NCI-H748 (cell line): Measurements from ENCODE around the gene ALDH18A1.
"Not testable (repeated sequence)": the region's sequence is repeated elsewhere in the genome, so short reads cannot be mapped to it uniquely, and the experiment has no call there.

Source experiments
- DNase-seq: peaks from one replicate; lab custom pipeline; 2025; ENCODE audit not compliant: unreplicated experiment; lab: John Stamatoyannopoulos, UW

ALDH18A1 gene

GRCh38 chr10:95656291-95657164 lies at the start of gene ALDH18A1:
Gene ALDH18A1 (minus strand): TSS chr10:95656711. CDS start chr10:95653377, 3,334 bp downstream.
- peak; percentile 80 for DNase-seq

DNA sequence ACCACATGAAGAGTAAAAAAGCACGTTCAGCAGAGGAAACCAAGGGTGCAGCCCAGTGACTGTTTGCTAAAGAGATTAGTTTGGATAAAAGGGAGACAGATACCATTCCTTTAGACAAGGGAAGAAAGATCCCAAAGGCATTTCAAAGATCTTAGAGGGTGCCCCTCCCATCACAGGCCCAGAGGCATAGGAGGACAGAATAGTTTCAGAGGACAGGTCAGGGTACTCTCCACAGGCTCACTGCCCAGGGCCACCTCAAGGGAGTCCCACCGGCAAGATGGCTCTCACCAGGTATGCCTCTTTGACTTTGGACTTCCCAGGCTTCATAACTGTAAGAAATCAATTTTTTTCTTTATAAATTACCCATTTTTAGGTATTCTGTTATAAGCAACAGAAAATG lies 41.9 kb upstream of the ALDH18A1 start:
- no peak for DNase-seq

- no peak for DNase-seq
These were observed 40.9 kb upstream of the ALDH18A1 start for GRCh38 chr10:95697429-95697828.

DNA sequence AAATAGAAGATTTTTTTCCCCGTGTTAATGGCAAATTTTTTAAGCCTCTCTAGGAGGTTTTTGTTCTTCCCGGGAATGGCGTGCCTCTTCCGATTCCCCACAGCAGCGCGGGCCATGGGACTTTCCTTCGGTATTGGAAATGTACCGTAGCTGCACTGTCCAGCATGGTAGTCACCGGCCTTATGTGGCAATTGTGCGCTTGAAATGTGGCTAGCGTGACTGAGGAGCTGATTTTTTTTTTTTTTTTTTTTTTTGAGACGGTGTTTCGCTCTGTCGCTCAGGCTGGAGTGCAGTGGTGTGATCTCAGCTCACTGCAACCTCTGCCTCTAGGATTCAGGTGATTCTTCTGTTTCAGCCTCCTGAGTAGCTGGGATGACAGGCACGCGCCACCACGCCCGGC lies 38.2 kb upstream of the ALDH18A1 start:
- DNase-seq = no peak

DNA sequence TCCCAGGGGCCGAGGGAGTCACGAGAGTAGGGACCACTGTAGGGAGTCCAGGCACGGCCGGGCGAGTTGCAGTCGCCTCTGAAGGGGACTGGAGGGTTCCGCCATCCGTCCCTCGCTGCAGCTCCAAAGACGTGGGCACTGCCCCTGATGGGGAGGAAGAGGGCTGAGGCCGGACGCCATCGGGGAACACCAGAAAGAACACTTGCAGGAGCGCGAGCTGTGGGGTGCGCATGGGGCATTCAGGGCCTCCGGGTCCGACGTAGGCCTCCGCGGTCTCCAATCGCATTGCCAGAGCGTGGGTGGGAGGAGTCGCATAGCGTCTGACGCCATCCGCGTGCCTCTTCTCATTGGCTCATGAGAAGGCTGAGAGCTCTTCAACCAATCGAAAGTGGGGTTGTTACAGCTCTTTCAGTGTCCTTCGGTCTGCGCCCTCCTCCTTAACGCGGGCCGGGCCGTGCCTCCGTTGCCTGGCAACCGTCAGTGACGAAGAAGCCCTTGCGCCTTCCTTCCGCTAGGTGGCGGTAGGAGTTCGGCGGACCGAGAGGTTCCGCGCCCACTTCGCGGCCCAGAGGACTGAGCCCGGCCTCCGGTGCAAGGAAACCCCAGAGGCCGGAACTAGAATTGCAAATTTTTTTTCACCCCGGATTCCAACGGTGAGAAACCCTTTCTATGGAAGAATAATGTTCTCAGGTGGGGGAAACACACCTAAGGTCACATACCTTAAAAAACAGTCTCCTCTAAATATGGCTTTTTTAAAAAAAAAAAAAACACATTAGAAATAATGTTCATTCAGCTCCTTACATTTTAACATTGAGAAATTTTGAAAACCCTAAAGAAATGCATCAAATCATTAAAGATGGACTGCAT lies 37.4 kb upstream of the ALDH18A1 start, which contains the start of gene TCTN3:
Gene TCTN3 (minus strand): TSS at position 260 of the 867 bp plus-strand sequence. CDS start 28 bp downstream, at position 232.
- DNase-seq = peak; percentile 98

DNA sequence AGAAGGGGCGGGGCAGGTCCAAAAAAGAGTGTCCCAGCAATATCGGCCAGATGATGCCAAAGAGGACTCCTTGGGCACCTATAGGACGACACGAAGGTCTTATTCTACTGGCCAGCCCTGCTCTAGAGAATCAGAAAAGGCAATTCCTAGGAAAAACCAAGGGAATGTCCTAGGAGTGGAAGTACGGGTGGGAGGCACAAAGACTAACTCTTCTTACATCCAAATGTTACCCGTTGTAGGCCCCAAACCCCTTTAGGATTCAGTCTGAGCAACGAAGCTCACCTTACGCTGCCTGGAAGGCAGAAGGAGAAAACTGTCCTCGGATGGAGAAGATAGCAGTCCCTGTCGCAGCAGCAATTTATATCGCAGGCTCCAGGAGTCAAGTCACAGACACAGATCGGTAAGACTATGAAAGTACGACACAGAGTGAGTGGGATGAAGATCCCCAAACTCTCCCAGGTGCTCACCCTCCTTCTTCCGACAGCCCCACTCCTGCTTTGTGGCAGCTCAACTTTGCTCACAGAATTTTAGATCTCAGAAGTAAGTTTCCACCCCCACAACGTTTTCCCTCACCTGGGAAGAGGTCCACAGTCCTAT lies 36.7 kb upstream of the ALDH18A1 start:
- no peak for DNase-seq

DNA sequence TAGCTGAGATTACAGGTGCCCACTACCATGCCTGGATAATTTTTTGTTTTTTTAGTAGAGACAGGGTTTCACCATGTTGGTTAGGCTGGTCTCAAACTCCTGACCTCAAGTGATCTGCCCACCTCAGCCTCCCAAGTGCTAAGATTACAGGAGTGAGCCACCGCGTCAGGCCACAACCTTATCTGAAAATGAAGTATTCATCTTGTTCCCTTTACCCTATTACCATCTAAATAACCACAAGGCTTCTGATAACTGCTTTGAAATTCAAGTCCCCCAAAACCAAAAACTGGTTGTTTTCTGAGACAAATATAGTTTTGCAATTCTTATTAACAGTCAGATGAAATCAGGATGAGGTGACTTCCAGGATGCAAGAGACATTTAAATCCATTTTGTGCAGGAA lies 34.8 kb upstream of the ALDH18A1 start:
- DNase-seq = no peak

DNA sequence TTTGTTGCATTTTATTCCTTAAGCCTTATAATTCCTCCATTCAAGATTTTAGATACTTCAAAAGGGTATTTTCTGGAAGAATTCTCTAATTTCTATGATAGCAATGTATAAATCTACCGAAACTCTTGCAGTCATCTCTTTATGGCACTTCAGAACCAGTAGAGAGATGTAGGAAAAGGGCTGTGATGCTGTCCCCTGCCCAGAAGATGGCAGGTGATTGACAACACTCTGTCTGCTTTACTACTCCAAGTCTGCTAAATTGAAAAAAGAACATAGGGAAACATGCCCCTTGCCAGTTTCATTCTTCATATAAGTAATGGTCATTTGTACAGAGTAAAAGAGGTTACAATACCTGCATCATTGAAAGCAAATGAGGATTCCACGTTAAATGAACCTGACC lies 32.1 kb upstream of the ALDH18A1 start:
- no peak for DNase-seq

DNA sequence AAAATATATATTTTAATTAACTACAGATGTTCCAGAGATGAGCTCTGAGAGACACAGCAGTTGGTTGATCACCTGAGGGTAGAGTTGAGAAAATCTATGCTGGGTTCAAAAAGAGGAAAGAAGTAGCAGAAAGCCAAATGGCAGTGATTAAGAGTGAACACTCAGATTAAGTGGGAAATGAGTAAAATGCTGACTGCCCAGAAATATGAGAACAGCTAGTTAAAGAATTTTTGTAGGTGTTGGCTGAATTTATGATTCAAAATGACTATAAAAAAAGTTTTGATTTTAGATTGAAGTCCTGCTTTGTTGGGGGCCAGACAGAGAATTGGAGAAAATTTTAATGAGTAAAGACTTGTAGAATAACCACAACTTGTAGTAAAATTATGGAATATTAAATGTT lies 27.5 kb upstream of the ALDH18A1 start:
- no peak for DNase-seq

DNA sequence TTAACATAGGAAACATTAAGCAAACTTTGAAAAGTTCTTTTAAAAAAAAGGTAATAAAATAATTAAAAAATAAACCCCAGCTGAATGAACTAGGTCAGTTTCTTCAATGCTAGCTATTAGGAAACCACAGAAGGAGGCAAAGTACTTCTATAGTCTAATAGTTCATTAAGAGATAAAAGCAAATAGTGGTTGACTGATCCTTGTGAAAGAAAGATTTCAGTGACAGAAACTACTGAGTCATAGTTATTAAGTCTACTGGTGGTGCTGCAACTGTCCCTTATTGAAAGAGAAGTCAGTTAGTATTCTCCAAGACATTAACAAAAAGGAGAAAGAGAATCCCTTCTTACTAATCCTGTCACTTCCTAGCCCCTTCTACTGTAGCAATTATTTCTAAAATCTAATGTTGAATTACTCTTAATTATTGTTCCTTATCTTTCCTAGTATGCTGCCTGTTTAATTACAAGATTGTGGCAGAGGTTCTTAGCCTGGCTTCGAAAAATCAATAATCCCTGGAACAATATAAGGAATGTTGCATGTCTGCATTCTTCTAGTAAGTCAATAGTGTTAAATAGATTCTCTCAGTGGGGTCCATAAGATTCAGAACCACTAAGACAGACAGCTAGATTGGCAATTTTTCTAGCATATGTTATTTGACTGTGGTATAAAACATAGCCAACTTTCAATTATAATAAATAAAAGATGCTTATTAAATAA lies 19.0 kb upstream of the ALDH18A1 start:
- DNase-seq = no peak

- DNase-seq = no peak
These were observed 18.1 kb upstream of the ALDH18A1 start for GRCh38 chr10:95674643-95675042.

DNA sequence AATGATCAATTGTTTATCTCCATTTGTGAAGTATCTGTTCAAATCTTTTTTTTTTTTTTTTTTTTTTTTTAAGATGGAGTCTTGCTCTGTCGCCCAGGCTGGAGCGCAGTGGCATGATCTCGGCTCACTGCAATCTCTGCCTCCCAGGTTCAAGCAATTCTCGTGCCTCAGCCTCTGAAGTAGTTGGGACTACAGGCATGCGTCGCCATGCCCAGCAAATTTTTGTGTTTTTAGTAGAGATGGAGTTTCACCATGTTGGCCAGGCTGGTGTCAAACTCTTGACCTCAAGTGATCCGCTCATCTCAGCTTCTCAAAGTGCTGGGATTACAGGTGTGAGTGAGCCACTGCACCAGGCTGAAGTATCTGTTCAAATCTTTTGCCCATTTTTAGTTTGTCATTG lies 16.1 kb upstream of the ALDH18A1 start:
- not testable (repeated sequence) for DNase-seq

DNA sequence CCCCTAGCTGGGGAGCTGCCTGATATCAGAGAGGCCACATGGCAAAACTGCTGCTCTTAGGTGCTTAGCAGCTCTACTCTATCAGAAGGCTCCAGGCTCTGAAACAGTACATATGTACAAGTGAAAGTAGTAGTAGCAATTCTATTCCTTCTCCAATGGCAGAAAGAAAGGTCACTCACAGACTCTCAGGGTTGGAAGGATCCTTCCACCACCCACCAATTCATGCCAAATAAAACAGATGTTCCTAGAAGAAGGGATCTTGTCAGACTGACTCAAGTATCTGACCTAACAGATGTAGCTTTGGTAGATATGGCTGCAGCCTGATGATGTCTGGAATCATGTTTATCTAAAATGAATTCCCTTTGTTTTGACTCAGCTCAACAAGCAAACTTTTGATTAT lies 8.0 kb upstream of the ALDH18A1 start:
- no peak for DNase-seq

- DNase-seq = no peak
These were observed 7.0 kb upstream of the ALDH18A1 start for GRCh38 chr10:95663496-95663895.

GRCh38 chr10:95661818-95662217 lies 5.3 kb upstream of the ALDH18A1 start:
- DNase-seq = no peak

- no peak for DNase-seq
These were observed 3.8 kb upstream of the ALDH18A1 start for GRCh38 chr10:95660283-95660682.

GRCh38 chr10:95657250-95657649 lies 739 bp upstream of the ALDH18A1 start:
- no peak for DNase-seq

GRCh38 chr10:95655571-95656290 lies 780 bp downstream of the ALDH18A1 start:
- DNase-seq = peak; percentile 19

DNA sequence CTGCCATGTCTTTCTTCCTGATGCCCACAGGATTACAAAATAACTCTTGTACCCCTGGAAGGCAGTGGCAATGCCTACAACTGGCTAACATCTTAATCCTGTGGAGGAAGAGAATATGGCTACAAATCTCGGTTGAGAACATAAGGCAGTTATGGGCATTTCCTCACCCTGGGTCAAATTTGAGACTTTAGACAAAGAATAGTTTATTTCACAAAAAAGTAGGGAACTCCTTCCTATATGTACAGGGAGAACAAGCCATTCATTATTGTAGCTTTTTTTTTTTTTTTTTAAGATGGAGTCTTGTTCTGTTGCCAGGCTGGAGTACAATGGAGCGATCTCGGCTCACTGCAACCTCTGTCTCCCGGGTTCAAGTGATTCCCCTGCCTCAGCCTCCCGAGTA lies 2.6 kb downstream of the ALDH18A1 start:
- DNase-seq = no peak
